ENCODE results near the gene ARHGAP18.
A peak's percentile ranks its signal among the peaks of the same experiment; 100 is the strongest.
"Not testable (repeated sequence)": the region's sequence is repeated elsewhere in the genome, so short reads cannot be mapped to it uniquely, and the experiment has no call there.

The ARHGAP18 gene

DNA sequence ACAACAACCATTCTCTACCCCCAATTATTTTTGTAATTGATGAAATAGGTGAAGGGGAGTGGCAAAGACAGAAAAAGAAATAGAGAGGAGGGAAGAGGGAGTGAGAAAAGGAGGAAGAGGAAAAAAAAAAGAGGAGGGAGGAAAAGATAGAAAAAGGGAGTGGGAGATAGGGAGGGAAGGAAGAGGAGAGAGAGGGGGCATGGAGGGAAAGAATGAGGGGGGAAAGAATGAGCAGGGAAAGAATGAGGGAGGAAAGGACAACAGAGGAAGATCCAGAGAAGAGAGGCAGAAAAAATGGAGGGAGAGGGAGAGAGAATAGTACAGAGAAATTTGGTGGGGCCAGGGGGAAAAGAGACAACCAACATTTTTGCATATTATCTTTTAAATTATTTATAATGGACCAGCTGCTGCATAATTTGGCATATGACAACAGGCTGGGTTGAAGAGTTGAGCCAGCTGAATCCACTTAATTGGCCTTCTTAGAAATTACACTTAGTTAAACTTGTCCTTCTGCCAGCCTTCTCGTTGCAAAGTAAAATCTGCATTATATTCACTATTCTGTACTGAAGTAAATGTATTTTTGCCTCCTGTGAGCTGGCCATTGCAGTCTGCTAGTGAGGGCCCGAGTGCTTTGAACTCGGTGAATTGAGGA lies 101.0 kb downstream of the ARHGAP18 start:
- peak; percentile 91 for DNase-seq

DNA sequence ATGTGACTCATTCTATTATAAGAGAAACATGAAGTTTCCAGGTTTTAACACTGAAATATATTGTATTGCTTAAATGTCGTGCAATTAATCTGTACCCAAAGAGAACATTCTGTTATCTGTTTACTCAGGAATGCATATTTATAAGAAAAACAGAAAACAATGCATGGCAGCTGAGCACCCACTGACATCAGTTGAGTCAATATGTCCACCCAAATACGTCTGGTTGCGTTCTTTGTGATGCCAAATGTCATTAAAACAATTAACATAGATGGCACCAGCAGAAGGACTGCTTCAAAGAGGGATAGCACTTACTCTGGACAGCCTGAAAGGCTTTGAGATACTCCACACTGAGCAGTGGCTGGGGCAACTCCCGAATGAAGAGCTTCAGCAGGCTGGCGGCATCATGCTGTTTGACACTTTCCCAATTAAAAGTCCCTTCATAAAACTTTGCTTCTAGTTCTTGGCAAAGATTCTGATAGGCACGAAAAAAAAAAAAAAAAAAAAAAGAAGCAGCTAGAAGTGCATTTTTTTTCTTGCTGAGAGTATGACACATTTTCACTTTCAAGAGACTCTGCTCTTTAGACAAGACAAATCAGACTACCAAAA lies 102.3 kb downstream of the ARHGAP18 start:
- DNase-seq: peak; percentile 64

DNA sequence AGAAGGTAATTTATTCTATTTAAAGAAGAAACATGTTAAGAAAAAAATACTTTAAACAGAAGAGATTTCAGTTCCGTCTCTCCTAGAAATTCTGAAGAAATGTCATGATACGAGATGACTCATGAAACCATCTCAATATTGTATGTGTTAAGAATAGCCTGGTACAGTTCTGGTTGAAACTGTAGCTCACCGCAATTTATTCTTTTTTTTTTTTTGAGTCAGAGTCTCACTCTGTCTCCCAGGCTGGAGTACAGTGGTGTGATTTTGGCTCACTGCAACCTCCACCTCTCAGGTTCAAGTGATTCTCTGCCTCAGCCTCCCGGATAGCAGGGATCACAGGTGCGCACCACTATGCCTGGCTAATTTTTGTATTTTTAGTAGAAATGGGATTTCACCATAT lies 103.3 kb downstream of the ARHGAP18 start:
- no peak for DNase-seq

DNA sequence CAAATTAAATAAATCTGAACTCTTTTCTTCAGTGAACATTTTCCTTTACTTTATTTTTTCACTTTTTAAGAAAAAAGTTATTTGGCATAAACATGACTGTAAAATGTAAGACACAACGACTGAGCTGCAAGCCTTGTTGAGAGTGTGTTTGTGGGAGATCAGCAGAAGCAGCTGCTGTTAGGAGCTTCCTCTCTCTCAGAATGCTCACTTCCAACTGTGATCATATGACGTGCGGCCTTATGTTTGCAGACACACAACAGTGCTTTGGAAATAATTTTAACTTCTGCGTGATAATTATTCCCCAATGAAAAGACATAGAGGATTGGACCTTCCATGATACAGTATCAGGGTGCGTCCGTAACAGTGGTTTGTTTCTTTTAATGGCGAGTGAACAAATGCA lies 104.0 kb downstream of the ARHGAP18 start:
- no peak for DNase-seq

DNA sequence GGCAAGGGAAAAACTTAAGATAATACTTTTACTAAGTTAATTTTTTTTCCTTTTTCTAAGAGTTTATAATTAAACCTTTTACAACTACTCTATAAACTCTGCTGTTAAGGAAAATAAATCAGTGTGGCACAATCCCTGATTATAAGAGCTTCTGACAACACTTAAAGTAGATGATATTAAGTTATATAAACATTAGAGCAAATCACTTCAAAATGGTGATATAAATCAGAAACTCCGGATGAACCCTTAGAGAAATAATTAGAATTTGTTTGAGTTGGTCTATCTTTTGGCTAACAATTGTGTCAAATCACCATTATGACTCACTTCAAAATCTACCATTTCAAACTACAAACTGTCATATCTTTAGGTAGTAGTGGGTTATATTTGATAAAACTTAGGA lies 104.9 kb downstream of the ARHGAP18 start:
- DNase-seq: no peak

DNA sequence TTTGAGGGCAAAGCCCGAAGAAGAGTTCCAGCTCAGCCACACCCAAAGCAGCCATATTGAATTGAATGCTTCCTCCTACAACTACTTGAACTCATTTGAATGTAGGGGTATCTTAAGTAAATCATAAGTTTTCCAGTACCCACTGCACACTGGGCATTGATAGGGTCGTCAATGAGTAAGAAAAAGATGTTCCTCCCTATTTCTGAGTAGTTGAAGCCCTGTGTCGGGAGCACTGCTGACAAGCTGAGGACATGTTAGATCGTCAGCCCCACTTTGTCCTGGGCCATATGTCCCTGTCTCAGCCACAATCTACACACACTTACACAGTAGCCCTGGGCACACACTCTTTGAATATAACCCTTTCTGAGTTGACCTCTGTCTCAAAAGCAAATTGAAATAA lies 105.7 kb downstream of the ARHGAP18 start:
- DNase-seq: no peak

DNA sequence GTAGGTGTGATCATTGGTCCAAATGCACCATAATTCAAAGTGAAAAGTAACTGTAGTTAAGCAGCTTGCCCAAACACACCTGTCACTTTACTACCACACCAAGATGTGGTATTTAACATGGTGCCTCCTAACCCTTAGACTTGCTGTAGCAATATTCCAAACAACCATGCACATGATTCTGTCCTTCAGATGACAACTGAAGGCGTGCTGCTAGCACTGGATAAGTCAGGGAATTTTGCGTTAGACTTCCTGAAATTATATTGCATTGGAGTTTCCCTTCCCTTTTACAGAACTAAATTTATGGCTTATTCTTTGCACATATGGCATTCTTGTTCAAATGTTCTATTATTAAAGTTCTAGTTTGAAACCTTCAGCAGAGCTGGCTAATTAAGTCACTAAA lies 106.2 kb downstream of the ARHGAP18 start:
- no peak for DNase-seq

DNA sequence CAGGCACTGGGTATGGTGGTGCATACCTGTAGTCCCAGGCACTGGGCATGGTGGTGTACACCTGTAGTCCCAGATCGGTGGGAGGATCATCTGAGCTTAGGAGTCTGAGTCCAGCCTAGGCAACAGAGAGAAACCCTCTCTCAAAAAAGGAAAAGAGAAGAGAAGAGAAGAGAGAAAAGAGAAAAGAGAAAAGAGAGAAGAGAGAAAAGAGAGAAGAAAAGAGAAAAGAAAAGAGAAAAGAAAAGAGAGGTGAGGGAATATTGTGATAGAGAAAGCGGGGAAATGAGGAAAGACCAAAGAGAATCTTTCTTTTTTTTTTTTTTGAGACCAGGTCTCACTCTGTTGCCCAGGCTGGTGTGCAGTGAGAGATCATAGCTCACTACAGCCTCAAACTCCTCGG lies 108.7 kb downstream of the ARHGAP18 start:
- no peak for DNase-seq

DNA sequence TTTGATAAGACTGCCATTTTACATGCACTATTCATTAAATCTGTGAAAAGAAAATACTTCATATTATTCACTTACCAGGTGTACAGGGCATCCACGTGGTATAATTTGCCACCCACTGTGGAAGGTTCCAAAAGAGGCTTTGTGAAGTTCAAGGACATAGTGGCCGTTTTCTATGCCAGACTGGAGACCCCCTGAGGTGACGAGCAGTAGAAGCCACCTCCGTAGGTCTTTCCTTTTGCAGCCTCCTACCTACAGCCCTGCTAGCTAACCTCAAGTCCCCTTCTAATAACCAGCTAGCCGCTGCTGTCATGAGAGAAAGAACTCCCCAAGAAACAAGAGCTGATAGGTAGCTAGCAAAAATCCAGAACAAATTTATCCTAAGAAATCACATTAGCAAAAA lies 110.5 kb downstream of the ARHGAP18 start:
- no peak for DNase-seq

DNA sequence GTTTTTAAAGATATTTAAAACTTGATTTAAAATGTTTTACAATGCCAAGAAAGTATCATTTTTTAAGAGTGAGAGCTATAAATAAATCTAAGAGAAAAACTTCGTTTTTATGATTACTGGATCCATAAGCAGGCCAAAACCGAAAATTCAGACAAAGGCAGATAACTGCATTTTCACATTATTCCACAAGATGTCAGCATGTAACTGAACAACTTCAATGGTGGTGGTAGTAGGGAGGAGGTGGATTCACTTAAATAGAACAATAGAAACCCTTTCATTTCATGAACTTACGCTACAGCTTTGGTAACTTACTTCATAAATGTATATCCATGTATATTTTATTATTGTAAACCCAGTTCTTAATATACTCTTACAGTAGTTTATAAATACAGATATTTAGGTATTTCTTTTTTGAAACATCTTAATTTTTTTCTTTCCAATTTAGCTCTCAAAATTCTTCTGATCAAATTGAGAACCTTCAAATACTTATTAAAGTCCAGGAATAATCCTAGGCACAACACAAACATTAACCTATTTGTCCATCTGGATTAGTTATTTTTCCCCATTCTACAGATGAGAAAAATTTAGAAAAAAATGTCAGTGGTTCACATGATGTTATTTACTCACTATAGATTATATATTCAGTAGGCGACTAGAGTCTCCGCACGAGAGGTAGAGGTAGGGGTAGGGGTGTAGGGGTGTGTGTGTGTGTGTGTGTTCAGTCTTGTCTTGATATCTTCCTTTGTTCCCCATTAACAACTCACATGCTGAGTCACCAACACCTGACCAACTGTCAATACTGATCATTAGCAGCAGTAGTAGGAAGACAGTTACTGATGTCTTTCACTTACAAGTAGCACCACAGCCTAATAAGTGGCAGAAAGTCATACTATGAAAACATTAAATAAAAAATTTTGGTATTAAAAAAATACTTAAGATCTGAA lies 111.5 kb downstream of the ARHGAP18 start:
- DNase-seq: peak; percentile 85

DNA sequence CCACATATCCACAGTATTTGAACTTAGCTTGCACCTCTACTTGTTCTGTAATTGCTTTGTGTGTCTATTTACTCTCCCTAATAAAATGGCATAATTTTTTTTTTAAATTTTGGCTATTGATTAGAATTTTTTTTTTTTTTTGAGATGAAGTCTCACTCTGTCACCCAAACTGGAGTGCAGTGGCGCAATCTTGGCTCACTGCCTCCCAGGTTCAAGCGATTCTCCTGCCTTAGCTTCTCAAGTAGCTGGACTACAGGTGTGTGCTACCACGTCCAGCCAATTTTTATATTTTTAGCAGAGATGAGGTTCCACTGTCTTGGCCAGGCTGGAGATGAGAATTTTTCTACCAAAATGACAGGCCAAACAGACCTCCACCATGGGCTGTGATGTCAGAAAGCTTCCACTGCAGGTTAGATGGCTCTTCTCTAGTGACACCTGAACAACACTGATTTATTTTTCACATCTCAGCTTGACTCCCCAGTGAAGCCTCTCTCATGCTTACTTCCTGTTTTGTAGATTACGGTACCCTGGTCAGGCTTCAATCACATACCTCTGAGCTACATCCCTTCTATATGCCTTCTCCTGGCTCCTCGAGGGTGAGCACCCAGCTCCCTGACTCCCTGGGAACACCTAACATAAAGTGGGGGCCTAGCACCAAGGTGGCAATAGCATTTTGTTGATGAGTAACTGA lies 112.8 kb downstream of the ARHGAP18 start:
- no peak for DNase-seq

DNA sequence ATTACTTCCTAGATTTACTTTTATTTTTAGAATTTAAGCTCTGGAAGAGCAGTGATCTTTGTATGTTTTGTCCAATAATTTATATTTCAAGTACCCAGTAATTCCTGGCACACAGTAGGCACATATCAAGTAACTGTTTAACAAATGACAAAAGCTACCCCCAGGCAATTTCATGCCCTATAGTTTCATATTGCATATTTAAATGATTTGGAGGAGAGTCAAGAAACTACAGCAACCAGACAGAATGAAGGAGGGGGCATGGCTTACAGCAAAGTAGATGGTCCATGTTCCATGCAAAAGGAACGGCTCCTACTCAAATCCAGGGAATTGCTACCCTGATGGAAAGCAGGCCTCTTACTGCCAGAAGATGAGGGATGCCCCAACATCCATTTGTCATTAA lies 113.5 kb downstream of the ARHGAP18 start:
- DNase-seq: peak; percentile 17

DNA sequence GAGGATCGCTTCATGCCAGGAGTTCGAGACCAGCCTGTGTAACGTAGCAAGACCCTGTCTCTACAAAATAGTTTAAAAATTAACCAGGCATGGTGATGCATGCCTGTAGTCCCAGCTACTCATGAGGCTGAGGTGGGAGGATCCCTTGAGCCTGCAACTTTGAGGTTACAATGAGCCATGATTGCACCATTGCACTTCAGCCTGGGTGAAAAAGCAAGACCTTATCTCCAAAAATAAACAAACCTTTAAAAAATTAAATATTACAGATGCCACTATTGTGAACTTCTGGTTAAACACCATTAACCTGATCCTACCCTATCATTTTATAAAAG lies 116.8 kb downstream of the ARHGAP18 start:
- DNase-seq: no peak

DNA sequence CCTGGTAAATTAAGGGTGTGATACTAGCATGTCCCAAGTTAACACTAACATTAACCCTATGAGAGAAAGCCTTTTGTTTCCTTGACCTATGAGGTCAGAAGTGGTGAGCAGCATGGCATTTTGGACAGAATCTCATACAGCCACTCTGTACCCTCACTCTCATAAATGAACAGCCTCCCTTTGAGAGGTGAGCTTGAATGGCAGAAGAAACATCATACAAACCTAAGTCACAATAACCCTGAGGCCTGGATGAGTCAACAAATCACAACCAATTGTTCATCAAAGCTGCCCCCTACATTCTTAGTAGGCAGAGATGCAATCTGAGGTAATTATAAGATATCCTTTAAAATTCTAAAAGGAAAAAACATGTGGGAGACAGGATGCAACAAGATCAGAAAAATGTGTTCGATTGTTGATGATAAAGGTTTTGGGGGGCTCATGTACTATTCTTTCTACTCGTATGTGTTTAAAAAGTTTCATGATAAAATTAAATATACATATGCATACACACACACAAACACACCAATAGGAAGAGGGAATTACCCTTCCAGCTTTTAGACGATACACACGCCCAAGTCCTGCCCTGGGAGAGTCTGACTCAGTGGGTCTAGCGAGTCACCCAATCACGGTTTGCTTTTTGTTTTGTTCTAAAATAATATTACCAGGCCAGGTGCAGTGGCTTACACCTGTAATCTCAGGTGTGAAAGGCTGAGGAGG lies 117.3 kb downstream of the ARHGAP18 start:
- no peak for DNase-seq

DNA sequence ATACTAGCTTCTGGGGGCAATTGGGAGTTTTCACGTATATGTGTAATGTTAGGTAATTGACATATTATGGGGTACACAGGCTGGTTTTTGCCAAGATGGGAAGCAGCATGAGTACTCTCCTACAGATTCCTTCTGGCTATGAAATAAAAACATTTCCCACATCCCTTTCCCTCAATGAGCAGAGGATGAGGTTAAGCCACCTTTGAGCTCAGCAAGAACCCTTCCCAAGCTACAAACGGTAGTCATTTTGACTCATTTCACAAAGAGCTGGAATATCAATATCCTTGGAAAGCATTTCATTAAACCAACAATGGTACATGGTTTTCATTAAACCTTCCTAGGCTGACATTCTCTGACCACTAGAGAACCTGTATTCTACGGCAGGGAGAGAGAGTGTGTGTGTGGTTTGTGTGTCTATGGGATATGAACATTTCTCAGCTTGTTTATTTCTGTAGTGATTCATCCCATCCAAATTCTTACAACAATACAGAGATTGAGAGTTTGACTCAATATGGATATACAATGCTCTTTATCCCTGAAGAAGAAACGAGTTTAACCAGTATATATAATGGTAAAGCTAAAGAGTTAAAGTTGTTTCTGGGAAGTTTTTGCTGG lies 119.5 kb downstream of the ARHGAP18 start:
- no peak for DNase-seq

DNA sequence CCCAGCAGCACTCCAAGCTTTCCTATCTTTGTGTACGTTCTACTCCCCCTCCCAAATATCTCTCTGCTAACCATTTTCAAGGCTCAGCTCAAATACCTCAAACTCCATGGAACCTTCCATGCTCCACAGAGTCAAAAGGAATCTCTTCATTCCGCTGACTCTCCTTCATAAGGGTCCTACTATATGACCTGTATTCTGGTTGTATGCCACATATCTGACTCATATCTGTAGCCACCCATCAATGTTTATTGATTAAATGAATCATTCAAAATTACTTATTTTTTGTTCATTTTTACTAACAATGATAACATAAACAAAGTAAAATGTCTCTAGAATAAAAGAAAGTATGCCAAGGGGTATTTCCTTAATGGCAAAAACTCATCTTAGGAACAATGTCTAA lies 123.2 kb downstream of the ARHGAP18 start:
- DNase-seq: no peak

DNA sequence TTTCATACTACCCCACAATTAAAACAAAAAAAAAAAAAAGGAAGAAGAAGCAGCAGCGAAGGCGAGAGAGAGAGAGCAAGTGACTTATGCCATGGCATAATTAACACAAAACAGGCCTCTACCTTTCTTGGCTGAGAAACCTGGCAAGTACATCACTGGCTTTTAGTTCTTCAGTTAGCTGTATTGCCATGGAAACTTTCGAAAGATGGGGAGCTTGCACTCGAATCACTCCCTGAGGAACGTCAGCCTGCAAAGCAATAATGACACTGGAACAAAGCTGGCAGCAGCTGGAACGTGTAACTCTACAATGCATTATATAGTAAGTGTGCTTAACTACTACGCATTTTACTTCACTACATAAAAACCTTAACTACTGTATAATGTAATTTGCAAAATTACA lies 126.1 kb downstream of the ARHGAP18 start:
- DNase-seq: peak; percentile 15

DNA sequence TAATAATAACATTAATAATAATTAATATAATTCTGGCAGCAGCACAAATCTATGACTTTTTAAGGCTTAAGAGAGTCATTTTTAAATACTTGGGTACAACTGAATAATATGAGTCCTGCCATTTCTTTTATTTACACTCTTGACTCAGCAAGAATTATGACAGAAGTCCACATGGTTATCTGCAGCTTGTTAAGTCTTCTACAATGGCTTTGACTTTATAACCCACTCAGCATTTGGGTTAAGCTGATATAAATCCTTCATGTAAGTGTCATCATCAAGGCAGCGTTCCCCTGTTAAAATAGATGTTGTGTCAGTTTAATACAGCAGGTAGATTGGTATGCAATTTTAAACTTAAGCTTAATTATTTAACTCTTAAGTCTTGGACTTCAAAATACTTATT lies 131.7 kb downstream of the ARHGAP18 start:
- no peak for DNase-seq

DNA sequence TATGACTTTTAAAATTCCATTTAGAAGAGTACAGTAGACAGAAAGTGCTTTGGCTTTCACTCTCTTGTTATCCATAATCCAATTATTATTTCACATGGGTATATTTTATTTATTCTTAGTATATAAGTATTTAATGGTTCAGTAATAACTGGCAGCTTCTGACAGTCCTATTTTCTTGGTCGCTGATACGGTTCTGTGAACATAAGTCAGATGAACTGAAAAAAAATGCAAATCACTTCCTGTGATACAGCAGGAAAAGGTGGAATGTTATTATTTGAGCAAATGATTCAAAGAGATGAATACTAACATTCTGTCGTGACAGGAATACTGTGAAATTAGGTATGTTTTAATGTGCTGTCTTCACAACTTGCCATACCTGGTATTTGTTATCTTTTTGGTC lies 132.3 kb downstream of the ARHGAP18 start:
- no peak for DNase-seq

DNA sequence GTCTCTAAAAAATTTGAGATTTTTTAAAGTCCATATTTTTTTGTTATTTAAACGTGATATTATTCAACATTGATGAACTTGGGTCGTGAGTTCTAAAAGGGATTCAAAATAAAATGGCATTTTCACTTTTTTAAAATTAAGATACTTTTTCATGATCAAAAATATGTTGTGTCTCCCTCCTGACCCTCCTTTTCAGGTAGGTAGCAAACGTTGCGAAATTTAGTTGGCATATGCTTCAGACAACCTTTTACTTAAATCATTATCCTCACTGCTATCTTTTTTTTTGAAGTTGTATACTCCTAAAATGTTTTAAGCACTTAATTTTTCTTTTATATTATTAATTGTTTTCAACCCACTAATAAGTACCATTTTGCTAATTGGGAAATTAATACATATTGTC lies 133.5 kb downstream of the ARHGAP18 start:
- no peak for DNase-seq

DNA sequence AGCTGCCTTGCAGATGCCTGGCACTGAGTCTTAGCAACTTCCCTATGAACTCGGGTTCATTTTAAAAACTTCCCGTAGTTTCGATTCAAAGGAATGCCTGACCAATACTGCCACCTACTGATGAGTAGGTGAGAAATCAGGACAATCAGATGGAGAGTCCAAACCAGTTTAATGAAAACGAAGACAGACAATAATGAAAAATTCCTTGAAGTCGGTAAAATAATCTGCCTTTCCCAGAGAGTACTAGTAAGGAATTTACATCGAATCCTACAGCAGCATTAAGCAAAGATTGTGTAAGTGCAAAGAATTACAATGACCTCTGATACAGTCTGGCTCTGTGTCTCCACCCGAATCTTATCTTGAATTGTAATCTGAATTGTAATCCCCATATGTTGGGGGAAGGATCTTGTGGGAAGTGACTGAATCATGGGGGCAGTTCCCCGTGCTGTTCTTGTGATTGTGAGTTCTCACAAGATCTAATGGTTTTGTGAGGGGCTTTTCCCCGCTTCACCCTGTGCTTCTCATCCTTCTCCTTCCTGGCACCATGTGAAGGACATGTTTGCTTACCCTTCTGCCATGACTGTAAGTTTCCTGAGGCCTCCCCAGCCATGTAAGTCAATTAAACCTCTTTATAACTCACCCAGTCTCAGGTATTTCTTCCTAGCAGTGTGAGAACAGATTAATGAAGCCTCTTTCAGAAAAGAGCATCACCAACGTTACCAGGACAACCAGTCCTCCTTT lies 134.4 kb downstream of the ARHGAP18 start:
- peak; percentile 52 for DNase-seq

DNA sequence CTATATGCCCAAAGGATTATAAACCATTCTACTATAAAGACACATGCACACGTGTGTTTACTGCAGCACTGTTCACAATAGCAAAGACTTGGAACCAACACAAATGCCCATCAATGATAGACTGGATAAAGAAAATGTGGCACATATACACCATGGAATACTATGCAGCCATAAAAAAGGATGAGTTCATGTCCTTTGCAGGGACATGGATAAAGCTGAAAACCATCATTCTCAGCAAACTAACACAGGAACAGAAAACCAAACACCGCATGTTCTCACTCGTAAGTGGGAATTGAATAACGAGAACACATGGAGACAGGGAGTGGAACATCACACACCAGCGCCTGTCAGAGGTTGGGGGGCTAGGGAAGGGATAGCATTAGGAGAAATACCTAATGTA lies 135.4 kb downstream of the ARHGAP18 start:
- DNase-seq: not testable (repeated sequence)
